Glutamatergic neuron (in vitro differentiated cells): ENCODE measurements around the gene LINC01488. TPM values are rescaled to one million over a fixed set of nuclear protein-coding genes. Genes with fewer than 3 reads are reported as not detected.
A peak's percentile ranks its signal among the peaks of the same experiment; 100 is the strongest.

ENCODE experiments used
- DNase-seq: peaks from one replicate; pipeline ENCODE4 v3.0.0; 2022
- H3K27ac Mint-ChIP-seq: one replicate; pipeline ENCODE4 v1.8.0; 2020; ENCODE audit warnings: mild to moderate bottlenecking, mixed read lengths, inconsistent platforms; ENCODE audit not compliant: unreplicated experiment
- H3K27me3 Mint-ChIP-seq: one replicate; pipeline ENCODE4 v1.8.0; 2020; ENCODE audit warnings: mild to moderate bottlenecking, moderate library complexity, mixed read lengths, inconsistent platforms; ENCODE audit not compliant: unreplicated experiment
- H3K36me3 Mint-ChIP-seq: one replicate; pipeline ENCODE4 v1.8.0; 2020; ENCODE audit warnings: mild to moderate bottlenecking, mixed read lengths, inconsistent platforms; ENCODE audit not compliant: unreplicated experiment
- H3K4me1 Mint-ChIP-seq: one replicate; pipeline ENCODE4 v1.8.0; 2020; ENCODE audit warnings: mild to moderate bottlenecking, low read depth, mixed read lengths, inconsistent platforms; ENCODE audit not compliant: unreplicated experiment
- H3K4me3 Mint-ChIP-seq: one replicate; pipeline ENCODE4 v1.8.0; 2020; ENCODE audit warnings: mild to moderate bottlenecking, mixed read lengths, inconsistent platforms; ENCODE audit not compliant: unreplicated experiment
- H3K9me3 Mint-ChIP-seq: one replicate; pipeline ENCODE4 v1.8.0; 2020; ENCODE audit warnings: mild to moderate bottlenecking, moderate library complexity, mixed read lengths, inconsistent platforms; ENCODE audit not compliant: unreplicated experiment
- CTCF ChIP-seq: fragments of 200-600 bp; sonication (generic); IDR thresholded peaks from one replicate; pipeline ENCODE4 v1.5.0; 2021; ENCODE audit not compliant: partially characterized antibody, unreplicated experiment
- total RNA-seq: library from RNA; stranded (reverse); fragmentation: NEBNext Ultra II Directional; extraction: Animal tissue kit (Norgen Biotek cat#: 25700); gene quantifications from one replicate; pipeline ENCODE4 v1.2.1, GENCODE V29; 2021; ENCODE audit not compliant: unreplicated experiment

LINC01488 gene
- total RNA-seq, 1 donor from 2014 or later: not detected

DNA sequence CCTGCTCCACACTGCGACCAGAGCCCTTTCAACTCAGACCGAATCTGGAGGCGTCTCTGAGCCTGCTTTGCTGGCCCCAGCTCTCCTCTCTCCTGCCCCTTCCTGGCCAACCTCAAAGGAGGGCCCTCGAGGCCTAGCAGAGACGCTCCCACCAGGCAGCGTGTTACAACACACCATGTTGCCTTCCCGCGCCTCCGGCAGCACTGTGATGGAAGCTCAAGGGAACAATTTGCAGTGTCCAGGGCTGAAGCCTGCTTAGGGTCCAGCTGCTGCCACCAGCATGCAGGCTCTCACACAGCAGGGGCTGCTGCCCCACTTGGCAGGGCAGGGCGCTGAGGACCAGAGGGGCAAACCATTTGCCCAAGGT lies 18.4 kb downstream of the LINC01488 start:
- H3K27ac Mint-ChIP-seq: no peak overlapping the region

DNA sequence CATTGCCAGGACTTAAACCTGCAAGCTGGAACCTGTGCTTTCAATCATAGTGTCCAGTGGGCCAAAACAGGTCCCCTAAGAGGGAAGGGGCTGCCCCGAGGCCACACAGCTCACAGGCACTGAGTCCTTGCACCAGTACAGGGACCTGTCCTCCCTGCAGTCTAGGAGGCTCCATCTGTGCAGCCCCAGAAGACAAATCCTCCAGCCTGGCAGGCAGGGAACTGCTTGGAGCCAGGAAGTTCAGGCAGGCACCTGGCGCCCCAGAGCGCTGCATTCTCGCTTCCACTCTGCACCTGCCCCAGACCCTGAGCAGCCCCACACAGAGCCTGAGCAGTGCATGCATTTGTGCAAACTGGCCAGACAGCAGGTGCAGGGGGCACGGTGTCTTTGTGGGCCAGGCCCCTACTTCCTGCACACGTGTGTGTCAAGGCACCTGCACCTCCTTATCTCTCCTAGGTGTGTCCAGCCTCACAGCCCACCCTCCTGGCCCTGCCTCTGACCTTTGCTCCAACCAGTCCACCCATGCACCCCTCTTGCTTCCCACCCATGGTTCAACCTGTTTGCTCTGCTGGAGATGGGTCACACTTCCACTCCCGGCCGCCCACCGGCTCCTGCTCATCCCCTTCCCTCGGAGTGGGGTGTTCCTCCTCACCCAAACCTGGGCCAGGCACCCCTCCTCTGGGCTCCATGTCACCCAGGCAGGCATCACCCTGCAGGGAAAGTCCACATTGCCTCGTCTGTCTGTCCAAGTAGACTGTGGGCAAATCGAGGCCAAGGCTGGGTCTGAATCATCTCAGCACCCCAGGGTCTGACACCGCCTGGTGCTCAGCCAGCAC lies 19.0 kb downstream of the LINC01488 start:
- no peak for DNase-seq
- Mint-ChIP-seq H3K4me1 (peaks cover 1% of the 10 kb centered on the region), H3K36me3 (peaks cover 4% of the 10 kb centered on the region), H3K4me3 (no peak overlapping the region), H3K27me3 (no peaks in the 10 kb centered on the region), H3K27ac (no peak overlapping the region), H3K9me3 (no peaks in the 10 kb centered on the region)
- TF ChIP-seq CTCF: no peak

More for the DNA sequence above, 18.4 kb downstream of the LINC01488 start:
- DNase-seq: peak; percentile 52
- H3K4me3 Mint-ChIP-seq: no peak overlapping the region
- peaks cover 1% of the 10 kb centered on the region for H3K4me1 Mint-ChIP-seq
- H3K36me3 Mint-ChIP-seq: peaks cover 4% of the 10 kb centered on the region
- H3K27me3 Mint-ChIP-seq: no peaks in the 10 kb centered on the region
- H3K9me3 Mint-ChIP-seq: no peaks in the 10 kb centered on the region
- no peak for TF ChIP-seq CTCF

GRCh38 chr11:69501121-69501489 lies 19.6 kb downstream of the LINC01488 start:
- H3K27me3 Mint-ChIP-seq: no peaks in the 10 kb centered on the region
- H3K4me3 Mint-ChIP-seq: no peak overlapping the region
- TF ChIP-seq CTCF: no peak
- peaks cover under 1% of the 10 kb centered on the region for H3K9me3 Mint-ChIP-seq
- DNase-seq: no peak
- peaks cover 6% of the 10 kb centered on the region for H3K36me3 Mint-ChIP-seq
- no peak overlapping the region for H3K27ac Mint-ChIP-seq
- peaks cover 1% of the 10 kb centered on the region for H3K4me1 Mint-ChIP-seq

GRCh38 chr11:69501891-69502860 lies 20.7 kb downstream of the LINC01488 start:
- Mint-ChIP-seq H3K4me1 (peaks cover 1% of the 10 kb centered on the region), H3K4me3 (no peak overlapping the region), H3K36me3 (peaks cover 11% of the 10 kb centered on the region), H3K27me3 (no peaks in the 10 kb centered on the region), H3K9me3 (peaks cover 5% of the 10 kb centered on the region), H3K27ac (no peak overlapping the region)
- DNase-seq: no peak
- TF ChIP-seq CTCF: no peak
